ENCODE measurements around the gene CLDN34.

Gene CLDN34, protein sequence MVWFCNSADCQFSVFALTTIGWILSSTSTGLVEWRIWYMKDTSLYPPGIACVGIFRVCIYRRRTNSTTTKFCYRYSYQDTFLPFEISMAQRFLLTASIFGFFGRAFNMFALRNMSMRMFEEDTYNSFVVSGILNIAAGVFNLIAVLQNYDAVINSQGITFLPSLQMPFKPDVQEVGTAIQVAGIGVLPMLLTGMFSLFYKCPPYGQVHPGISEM

DNA sequence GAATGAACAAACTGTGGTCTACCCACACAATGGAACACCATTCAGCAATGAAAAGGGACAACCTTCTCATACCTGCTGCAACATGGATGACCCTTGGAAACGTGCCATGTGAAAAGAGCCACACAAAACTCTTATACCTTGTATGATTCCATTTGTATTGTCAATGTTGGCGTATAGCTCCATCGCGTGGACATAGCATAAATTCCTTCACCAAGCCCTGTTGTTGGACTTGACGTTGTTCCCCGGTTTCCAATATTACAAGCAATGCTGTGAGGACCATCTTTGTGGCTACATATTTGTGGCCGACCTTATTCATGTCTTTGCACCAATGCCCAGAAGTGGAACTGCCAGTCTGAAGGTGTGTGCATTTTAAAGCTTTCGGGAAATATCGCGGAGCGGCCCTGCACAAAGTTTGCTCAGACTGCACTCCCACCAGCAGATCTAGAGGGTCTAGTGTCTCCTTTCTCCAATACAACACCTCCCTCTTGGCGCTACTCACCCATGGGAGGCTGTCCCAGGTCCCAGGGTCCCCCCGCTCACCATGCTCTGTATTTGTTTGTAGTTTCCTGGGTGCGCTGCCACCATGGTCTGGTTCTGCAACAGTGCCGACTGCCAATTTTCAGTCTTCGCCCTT is at the start of gene CLDN34:
Gene CLDN34, plus strand, starts transcription at position 584 of the 634 bp plus-strand sequence. Its CDS starts 0 bp downstream, at position 584.
- Histone ChIP-seq H3K9me3 (ENCODE audit: low read length) (no peaks in the 10 kb centered on the region), H3K4me1 (ENCODE audit: insufficient read depth, low read length) (no peaks in the 10 kb centered on the region), H3K36me3 (ENCODE audit: insufficient read depth, low read length) (no peaks in the 10 kb centered on the region), H2AFZ (ENCODE audit: low read depth, low read length) (no peak within 1 kb of the TSS), H3K27me3 (ENCODE audit: insufficient read depth, low read length) (no peaks in the 10 kb centered on the region), H3K4me3 (ENCODE audit: low read length) (no peak within 1 kb of the TSS)

DNA sequence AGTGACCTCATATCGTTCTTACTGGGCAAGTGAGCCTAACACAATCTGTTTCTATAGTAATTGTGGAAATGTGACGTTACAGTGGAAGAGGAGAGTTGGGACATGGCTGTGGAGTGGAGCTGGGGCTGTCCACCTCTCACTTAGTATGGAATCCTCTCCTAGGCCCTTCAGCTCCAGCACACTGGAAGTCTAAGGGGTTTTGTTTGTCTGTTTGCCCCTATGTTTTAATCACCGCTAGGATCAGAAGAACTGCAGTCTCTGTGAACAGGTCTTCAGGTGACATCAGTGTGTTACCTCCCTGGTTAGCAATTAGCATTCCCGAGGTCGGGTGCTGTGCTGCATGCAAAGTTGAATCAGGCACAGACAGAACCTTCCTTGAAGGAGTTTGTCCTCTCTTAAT is 49.3 kb upstream of the CLDN34 start:
- Histone ChIP-seq H2AFZ (ENCODE audit: low read depth, low read length) (no peak overlapping the region), H3K4me3 (ENCODE audit: low read length) (no peak overlapping the region), H3K27me3 (ENCODE audit: insufficient read depth, low read length) (no peaks in the 10 kb centered on the region), H3K4me1 (ENCODE audit: insufficient read depth, low read length) (peaks cover 12% of the 10 kb centered on the region), H3K9me3 (ENCODE audit: low read length) (no peaks in the 10 kb centered on the region), H3K36me3 (ENCODE audit: insufficient read depth, low read length) (no peaks in the 10 kb centered on the region)

DNA sequence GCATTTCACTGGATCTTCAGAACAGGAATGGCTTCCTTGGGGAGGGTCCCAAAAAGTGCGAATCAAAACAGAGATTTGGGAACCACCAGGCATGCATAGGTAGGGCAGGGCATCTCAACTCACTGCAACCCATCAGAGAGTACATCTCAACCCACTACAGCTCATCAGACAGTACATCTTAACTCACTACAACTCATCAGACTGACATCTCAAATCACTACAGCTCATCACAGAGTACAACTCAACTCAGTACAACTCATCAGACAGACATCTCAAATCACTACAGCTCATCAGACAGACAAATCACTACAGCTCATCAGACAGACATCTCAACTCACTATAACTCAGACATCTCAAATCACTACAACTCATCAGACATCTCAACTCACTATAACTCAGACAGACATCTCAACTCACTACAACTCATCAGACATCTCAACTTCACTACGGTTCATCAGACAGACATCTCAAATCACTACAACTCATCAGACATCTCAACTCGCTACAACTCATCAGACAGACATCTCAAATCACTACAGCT is 47.5 kb upstream of the CLDN34 start:
- Histone ChIP-seq H2AFZ (ENCODE audit: low read depth, low read length) (no peak overlapping the region), H3K4me1 (ENCODE audit: insufficient read depth, low read length) (peaks cover 2% of the 10 kb centered on the region), H3K9me3 (ENCODE audit: low read length) (no peaks in the 10 kb centered on the region), H3K4me3 (ENCODE audit: low read length) (no peak overlapping the region), H3K27me3 (ENCODE audit: insufficient read depth, low read length) (no peaks in the 10 kb centered on the region), H3K36me3 (ENCODE audit: insufficient read depth, low read length) (no peaks in the 10 kb centered on the region)

DNA sequence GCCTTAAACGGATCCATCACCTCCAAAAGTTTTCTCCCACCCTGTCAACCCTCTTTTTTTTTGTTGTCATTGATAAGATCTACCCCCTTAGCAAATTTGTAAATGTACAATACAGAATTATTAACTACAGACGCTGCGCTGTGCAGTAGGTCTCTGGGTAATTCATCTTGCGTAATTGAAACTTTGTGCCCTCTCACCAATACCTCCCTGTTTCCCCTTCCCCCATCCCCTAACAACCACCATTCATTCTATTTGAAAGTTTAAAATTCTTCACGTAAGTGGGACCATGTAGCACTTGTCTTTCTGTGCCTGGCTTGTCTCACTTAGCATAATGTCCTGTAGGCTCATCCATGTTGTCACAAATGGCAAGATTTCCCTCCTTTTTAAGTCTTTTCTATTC is 45.8 kb upstream of the CLDN34 start:
- Histone ChIP-seq H2AFZ (ENCODE audit: low read depth, low read length) (no peak overlapping the region), H3K4me1 (ENCODE audit: insufficient read depth, low read length) (no peaks in the 10 kb centered on the region), H3K27me3 (ENCODE audit: insufficient read depth, low read length) (no peaks in the 10 kb centered on the region), H3K36me3 (ENCODE audit: insufficient read depth, low read length) (no peaks in the 10 kb centered on the region), H3K9me3 (ENCODE audit: low read length) (no peaks in the 10 kb centered on the region), H3K4me3 (ENCODE audit: low read length) (no peak overlapping the region)

DNA sequence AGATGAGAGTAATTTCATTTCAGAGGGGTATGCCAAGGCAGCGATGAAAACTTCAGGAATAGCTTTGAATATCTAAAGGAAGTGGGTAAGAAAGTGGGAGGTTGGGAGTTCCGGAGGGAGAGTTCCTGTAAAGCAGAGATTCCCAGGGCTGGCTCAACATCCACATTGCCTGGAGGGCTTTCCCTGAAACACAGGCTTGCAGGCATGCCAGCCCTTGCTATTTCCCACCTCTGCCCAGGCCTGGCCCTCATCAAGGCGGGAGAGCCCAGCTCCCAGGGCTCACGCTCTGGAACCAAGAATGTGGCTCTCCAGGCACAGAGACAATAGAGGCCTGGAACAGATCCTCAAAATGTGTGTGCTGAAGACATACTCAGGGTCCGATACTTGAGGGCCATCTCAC is 43.8 kb upstream of the CLDN34 start:
- H3K4me3 ChIP-seq (ENCODE audit: low read length): no peak overlapping the region
- no peaks in the 10 kb centered on the region for H3K9me3 ChIP-seq (ENCODE audit: low read length)
- peaks cover 13% of the 10 kb centered on the region for H3K4me1 ChIP-seq (ENCODE audit: insufficient read depth, low read length)
- H2AFZ ChIP-seq (ENCODE audit: low read depth, low read length): no peak overlapping the region
- no peaks in the 10 kb centered on the region for H3K36me3 ChIP-seq (ENCODE audit: insufficient read depth, low read length)
- H3K27me3 ChIP-seq (ENCODE audit: insufficient read depth, low read length): no peaks in the 10 kb centered on the region

DNA sequence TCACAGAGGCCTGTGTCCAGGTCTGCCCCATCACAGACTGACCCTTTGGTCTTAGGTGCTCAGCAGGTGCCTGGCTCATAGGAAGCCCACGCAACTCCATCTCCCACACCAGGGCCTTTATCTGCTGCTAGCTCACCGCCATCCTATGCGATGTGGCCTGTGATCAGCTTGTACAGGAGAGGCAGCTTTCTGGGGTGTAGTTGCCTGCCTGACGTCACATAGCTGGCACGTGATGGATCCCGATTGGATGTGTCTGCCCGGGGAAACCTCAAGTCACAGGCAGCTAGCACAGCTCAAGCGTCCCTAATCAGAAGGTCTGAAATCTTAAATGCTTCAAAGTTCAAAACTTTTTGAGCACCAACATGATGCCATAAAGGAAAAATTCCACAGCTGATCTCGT is 41.2 kb upstream of the CLDN34 start:
- Histone ChIP-seq H3K27me3 (ENCODE audit: insufficient read depth, low read length) (no peaks in the 10 kb centered on the region), H3K9me3 (ENCODE audit: low read length) (no peaks in the 10 kb centered on the region), H3K4me3 (ENCODE audit: low read length) (no peak overlapping the region), H3K36me3 (ENCODE audit: insufficient read depth, low read length) (no peaks in the 10 kb centered on the region), H3K4me1 (ENCODE audit: insufficient read depth, low read length) (peaks cover 22% of the 10 kb centered on the region), H2AFZ (ENCODE audit: low read depth, low read length) (no peak overlapping the region)

DNA sequence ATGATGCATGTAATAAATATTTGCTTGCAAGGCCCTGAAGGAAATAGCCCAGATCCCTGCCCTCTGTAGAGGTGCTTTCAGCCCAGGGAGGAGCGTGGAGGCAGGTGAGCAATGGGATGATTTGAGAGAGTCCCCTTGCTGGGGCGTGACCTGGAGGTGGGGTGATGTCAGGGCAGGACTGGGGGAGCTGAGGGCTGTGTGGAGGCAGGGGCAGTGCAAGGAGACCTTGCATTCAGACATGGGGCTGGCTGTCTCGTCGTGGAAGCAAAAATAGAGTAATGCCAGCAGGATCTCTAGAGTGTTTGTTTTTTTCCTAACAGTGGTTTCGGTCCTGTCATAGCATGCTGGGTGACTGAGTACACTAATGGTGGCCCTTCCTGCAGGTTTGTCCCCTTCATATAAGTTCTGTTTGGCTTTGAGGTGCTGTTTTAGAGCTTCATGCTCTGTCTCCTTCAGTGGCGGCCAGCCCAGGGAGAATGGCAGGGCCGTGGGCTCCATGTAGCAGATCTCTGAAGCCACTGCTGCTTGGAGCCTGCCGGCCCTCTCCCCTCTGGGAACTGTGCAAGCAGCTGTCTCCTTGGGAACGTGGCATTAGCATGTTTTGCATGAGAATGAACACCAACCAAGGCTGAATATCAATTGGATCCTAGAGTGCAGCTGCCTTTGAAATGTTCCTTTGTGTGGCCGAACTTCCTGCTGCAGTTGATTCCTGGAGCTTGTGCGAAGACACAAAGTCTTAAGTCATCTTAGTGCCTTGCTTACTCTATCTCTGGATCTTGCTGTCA is 39.3 kb upstream of the CLDN34 start:
- Histone ChIP-seq H3K4me3 (ENCODE audit: low read length) (peak overlapping the region; percentile 39), H3K27me3 (ENCODE audit: insufficient read depth, low read length) (no peaks in the 10 kb centered on the region), H3K4me1 (ENCODE audit: insufficient read depth, low read length) (peaks cover 22% of the 10 kb centered on the region), H3K9me3 (ENCODE audit: low read length) (no peaks in the 10 kb centered on the region), H3K36me3 (ENCODE audit: insufficient read depth, low read length) (peaks cover 3% of the 10 kb centered on the region), H2AFZ (ENCODE audit: low read depth, low read length) (no peak overlapping the region)

DNA sequence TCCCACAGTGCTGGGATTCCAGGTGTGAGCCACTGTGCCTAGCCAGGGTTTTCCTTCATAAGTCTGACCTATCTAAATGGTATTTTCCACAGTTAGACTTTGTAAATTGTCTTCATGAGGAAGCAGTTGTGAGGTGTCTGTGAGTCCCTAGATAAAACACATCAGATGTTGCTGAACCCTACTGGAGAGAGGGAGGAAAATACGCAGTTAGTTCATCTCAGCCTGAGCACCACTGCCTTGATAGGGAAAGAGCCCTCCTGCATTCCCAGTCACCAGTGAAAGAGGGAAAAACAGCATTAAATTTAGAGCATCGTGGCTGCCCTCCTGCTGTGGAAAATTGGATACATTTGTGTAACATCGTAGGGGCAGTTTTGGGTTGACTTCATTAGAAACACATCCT is 31.7 kb upstream of the CLDN34 start:
- Histone ChIP-seq H3K27me3 (ENCODE audit: insufficient read depth, low read length) (no peaks in the 10 kb centered on the region), H3K4me3 (ENCODE audit: low read length) (no peak overlapping the region), H3K4me1 (ENCODE audit: insufficient read depth, low read length) (no peaks in the 10 kb centered on the region), H3K36me3 (ENCODE audit: insufficient read depth, low read length) (peaks cover 16% of the 10 kb centered on the region), H3K9me3 (ENCODE audit: low read length) (peaks cover 3% of the 10 kb centered on the region), H2AFZ (ENCODE audit: low read depth, low read length) (no peak overlapping the region)

DNA sequence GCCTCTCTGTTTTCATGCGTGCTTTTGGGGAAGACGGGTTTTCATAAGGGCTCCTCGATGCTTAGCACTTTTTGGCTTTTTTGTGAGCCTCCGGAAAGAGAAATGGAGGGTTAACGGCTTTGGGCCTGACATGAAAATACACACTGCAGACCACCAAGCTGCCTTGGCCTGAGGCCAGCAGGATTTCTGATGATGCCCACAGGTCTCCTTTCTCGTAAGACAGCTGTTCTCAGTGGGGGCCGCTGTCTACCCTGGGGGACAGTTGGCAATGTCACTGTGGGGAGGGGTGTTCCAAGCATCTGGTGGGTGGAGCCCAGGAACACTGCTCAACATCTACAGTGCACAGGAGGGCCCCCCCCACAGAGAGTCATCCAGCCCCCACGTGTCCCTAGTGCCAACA is 29.4 kb upstream of the CLDN34 start:
- H3K4me1 ChIP-seq (ENCODE audit: insufficient read depth, low read length): no peaks in the 10 kb centered on the region
- H3K36me3 ChIP-seq (ENCODE audit: insufficient read depth, low read length): peaks cover 20% of the 10 kb centered on the region
- H3K27me3 ChIP-seq (ENCODE audit: insufficient read depth, low read length): no peaks in the 10 kb centered on the region
- H3K9me3 ChIP-seq (ENCODE audit: low read length): peaks cover 3% of the 10 kb centered on the region
- H2AFZ ChIP-seq (ENCODE audit: low read depth, low read length): no peak overlapping the region
- no peak overlapping the region for H3K4me3 ChIP-seq (ENCODE audit: low read length)

DNA sequence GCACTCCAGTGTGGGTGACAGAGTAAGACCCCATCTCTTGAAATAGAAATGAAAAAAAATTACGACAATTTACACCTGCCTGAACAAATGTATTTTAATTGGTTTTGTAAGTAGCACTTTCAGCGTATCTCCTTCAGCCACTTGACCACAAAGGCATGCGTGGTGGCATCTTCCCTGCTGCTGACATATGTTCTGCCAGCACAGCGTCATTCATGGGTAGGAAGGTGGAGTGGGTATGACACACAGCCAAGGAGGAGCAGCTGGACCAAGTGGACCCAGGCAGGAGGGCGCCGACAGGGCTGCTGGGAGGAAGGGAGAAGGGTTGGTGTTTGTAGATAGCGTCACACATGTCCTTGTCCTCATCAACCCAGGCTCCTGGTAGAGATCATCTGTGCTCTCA is 28.6 kb upstream of the CLDN34 start:
- Histone ChIP-seq H3K36me3 (ENCODE audit: insufficient read depth, low read length) (peaks cover 19% of the 10 kb centered on the region), H2AFZ (ENCODE audit: low read depth, low read length) (no peak overlapping the region), H3K4me1 (ENCODE audit: insufficient read depth, low read length) (no peaks in the 10 kb centered on the region), H3K27me3 (ENCODE audit: insufficient read depth, low read length) (no peaks in the 10 kb centered on the region), H3K9me3 (ENCODE audit: low read length) (peaks cover 3% of the 10 kb centered on the region), H3K4me3 (ENCODE audit: low read length) (no peak overlapping the region)

DNA sequence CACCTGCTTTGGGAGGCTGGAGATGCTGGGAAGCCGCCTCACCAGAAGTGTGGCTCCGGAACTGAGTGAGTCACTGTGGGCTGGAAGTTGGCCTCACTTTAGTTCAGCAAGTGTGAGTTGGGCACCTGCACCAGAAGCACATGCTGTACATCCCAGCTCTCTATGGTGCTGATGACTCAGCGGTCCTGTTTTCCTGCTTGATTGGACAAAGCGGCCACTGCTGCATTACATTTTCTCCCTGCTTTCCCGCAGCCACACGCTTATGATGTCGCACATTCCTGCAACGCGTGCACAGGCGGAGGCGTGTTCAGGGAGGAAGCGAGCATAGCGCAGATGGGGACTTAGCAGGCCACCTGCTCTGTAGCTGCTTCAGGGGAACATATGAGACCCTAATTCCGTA is 26.7 kb upstream of the CLDN34 start:
- H2AFZ ChIP-seq (ENCODE audit: low read depth, low read length): no peak overlapping the region
- no peaks in the 10 kb centered on the region for H3K4me1 ChIP-seq (ENCODE audit: insufficient read depth, low read length)
- H3K36me3 ChIP-seq (ENCODE audit: insufficient read depth, low read length): peaks cover 23% of the 10 kb centered on the region
- peaks cover 5% of the 10 kb centered on the region for H3K9me3 ChIP-seq (ENCODE audit: low read length)
- no peaks in the 10 kb centered on the region for H3K27me3 ChIP-seq (ENCODE audit: insufficient read depth, low read length)
- H3K4me3 ChIP-seq (ENCODE audit: low read length): no peak overlapping the region

DNA sequence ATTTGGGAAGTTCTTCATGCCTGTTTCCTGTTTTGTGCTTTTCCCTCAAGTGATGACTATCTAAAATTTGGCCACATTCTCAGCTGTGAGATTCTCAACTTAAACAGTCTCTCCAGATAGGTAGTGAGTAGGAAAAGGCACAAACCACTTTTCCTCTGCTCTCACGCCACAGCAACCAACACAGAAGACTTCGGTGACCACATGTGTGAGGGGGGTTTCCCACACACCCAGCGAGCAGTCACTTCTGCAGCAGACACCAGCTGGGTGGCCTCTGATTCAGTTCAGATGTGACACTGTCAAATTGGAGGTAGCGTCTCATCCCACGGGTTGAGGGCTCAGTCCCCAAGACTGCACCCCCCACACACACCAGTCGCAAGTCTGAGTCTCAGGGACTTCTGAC is 25.1 kb upstream of the CLDN34 start:
- Histone ChIP-seq H3K36me3 (ENCODE audit: insufficient read depth, low read length) (peaks cover 20% of the 10 kb centered on the region), H3K4me3 (ENCODE audit: low read length) (no peak overlapping the region), H2AFZ (ENCODE audit: low read depth, low read length) (no peak overlapping the region), H3K4me1 (ENCODE audit: insufficient read depth, low read length) (no peaks in the 10 kb centered on the region), H3K9me3 (ENCODE audit: low read length) (peaks cover 2% of the 10 kb centered on the region), H3K27me3 (ENCODE audit: insufficient read depth, low read length) (no peaks in the 10 kb centered on the region)

DNA sequence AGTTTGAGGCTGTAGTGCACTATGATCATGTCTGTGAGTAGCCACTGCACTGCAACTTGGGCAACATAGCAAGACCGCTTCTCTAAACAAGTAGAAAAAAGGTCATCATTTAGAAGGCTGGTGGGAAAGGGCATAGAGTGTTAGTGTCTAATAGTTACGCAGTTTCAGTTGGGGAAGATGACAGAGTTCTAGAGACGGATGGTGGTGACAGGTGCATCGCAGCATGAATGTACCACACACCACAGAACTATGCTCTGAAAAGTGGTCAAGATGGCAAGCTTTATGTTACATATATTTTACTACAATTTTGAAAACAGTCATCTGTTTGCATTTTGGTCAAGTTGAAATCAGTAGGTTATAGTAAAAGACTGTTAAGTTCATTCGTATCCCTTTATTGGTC is 23.7 kb upstream of the CLDN34 start:
- no peak overlapping the region for H3K4me3 ChIP-seq (ENCODE audit: low read length)
- peaks cover 17% of the 10 kb centered on the region for H3K36me3 ChIP-seq (ENCODE audit: insufficient read depth, low read length)
- no peaks in the 10 kb centered on the region for H3K4me1 ChIP-seq (ENCODE audit: insufficient read depth, low read length)
- no peaks in the 10 kb centered on the region for H3K27me3 ChIP-seq (ENCODE audit: insufficient read depth, low read length)
- H3K9me3 ChIP-seq (ENCODE audit: low read length): peaks cover 2% of the 10 kb centered on the region
- no peak overlapping the region for H2AFZ ChIP-seq (ENCODE audit: low read depth, low read length)
